Ovary (tissue), 3 donors: ENCODE results near the gene TSPAN1.

Source experiments
- POLR2A ChIP-seq: fragments of 450-650 bp; IDR thresholded peaks from one replicate; pipeline ENCODE4 v1.6.1; 2017; ENCODE audit warnings: antibody characterized with exemption, mild to moderate bottlenecking, moderate library complexity
- TF ChIP-seq, protein P1 (sequence below), 3 donors: fragments of 450-650 bp in 2 of 3; fragments of 200-600 bp in 1 of 3; IDR thresholded peaks; one replicate each; pipeline versions ENCODE4 v1.5.1 to v1.8.0; 2016 to 2022; ENCODE audit warnings: antibody characterized with exemption in 3 of 3, mild to moderate bottlenecking in 1 of 3
- donor health status: DM: no; HTN: no; CAD: no.

DNA sequence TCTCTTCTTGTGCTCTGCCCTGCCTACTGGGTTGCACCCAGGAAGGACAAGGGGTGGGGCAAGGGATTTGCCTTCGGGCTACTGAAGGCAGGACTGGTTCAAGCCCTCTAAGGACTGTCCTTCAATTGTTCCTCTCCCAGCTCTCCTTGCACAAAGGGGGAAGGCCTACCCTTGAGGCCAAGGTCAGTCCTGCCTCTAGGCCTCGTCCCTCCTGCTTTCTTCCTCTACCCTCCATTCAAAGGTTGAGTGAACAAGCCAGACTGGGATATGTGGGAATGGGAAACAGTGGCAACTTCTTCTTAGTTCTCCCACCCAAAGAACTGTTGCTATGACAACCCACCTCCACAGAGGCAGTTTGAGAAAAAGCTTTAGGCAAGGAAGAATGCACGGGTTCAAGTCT is 30.9 kb downstream of the TSPAN1 start:
- TF ChIP-seq, protein P1, sequence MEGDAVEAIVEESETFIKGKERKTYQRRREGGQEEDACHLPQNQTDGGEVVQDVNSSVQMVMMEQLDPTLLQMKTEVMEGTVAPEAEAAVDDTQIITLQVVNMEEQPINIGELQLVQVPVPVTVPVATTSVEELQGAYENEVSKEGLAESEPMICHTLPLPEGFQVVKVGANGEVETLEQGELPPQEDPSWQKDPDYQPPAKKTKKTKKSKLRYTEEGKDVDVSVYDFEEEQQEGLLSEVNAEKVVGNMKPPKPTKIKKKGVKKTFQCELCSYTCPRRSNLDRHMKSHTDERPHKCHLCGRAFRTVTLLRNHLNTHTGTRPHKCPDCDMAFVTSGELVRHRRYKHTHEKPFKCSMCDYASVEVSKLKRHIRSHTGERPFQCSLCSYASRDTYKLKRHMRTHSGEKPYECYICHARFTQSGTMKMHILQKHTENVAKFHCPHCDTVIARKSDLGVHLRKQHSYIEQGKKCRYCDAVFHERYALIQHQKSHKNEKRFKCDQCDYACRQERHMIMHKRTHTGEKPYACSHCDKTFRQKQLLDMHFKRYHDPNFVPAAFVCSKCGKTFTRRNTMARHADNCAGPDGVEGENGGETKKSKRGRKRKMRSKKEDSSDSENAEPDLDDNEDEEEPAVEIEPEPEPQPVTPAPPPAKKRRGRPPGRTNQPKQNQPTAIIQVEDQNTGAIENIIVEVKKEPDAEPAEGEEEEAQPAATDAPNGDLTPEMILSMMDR (IDR thresholded peaks at IDR 0.05) = no peak
- no peak for TF ChIP-seq POLR2A
